Liver (tissue), 9 donors: ENCODE measurements around the gene RALGPS1. TPM values are rescaled to one million over a fixed set of nuclear protein-coding genes. Genes with fewer than 3 reads are reported as not detected.

Experiments
- DNase-seq: peaks from one replicate; pipeline ENCODE4 v3.0.0-alpha.2; 2017; ENCODE audit warnings: low spot score
- H3K27ac ChIP-seq, 2 donors: one replicate each; pipeline ENCODE4 v1.7.0; 2013; ENCODE audit warnings: inconsistent platforms in 2 of 2, low read length in 2 of 2, control low read depth in 1 of 2, low read depth in 1 of 2, mild to moderate bottlenecking in 1 of 2
- H3K27me3 ChIP-seq, 4 donors: one replicate each; pipeline versions ENCODE4 v1.6.1 to v1.7.0; 2013; ENCODE audit warnings: low read length in 3 of 4, inconsistent platforms in 1 of 4, mild to moderate bottlenecking in 1 of 4, moderate library complexity in 1 of 4; ENCODE audit not compliant: control insufficient read depth in 4 of 4, insufficient read depth in 4 of 4
- H3K36me3 ChIP-seq, 4 donors: one replicate each; pipeline versions ENCODE4 v1.6.1 to v1.7.0; 2013; ENCODE audit warnings: low read length in 3 of 4, mild to moderate bottlenecking in 3 of 4, low read depth in 1 of 4, moderate library complexity in 1 of 4; ENCODE audit not compliant: control insufficient read depth in 4 of 4, insufficient read depth in 3 of 4
- H3K4me1 ChIP-seq, 4 donors: one replicate each; pipeline versions ENCODE4 v1.6.1 to v1.7.0; 2013; ENCODE audit warnings: low read length in 3 of 4, mild to moderate bottlenecking in 3 of 4, moderate library complexity in 1 of 4; ENCODE audit not compliant: control insufficient read depth in 4 of 4, insufficient read depth in 4 of 4
- H3K4me3 ChIP-seq, 3 donors: one replicate each; pipeline versions ENCODE4 v1.6.1 to v1.7.0; 2013; ENCODE audit warnings: low read length in 3 of 3, control low read depth in 1 of 3, low read depth in 1 of 3, mild to moderate bottlenecking in 1 of 3
- H3K9ac ChIP-seq, 2 donors: one replicate each; pipeline ENCODE4 v1.7.0; 2013; ENCODE audit warnings: low read length in 2 of 2, mild to moderate bottlenecking in 2 of 2, moderate library complexity in 2 of 2, control low read depth in 1 of 2, low read depth in 1 of 2
- H3K9me3 ChIP-seq, 4 donors: one replicate each; pipeline versions ENCODE4 v1.6.1 to v1.7.0; 2013; ENCODE audit warnings: low read length in 3 of 4; ENCODE audit not compliant: control insufficient read depth in 4 of 4
- ATF3 ChIP-seq: IDR thresholded peaks from 2 replicates; pipeline ENCODE4 v1.6.1; 2016; ENCODE audit warnings: antibody characterized with exemption
- EGR1 ChIP-seq, 2 donors: IDR thresholded peaks; 2 replicates each; pipeline ENCODE4 v1.6.1; 2016 to 2018; ENCODE audit warnings: antibody characterized with exemption in 2 of 2, low read depth in 2 of 2
- FOXA1 ChIP-seq: IDR thresholded peaks from 2 replicates; pipeline ENCODE4 v1.6.1; 2016; ENCODE audit warnings: antibody characterized with exemption
- GABPA ChIP-seq, 2 donors: IDR thresholded peaks in 1 of 2; conservative IDR thresholded peaks in 1 of 2; 2 replicates each; pipeline ENCODE4 v1.6.1; 2016; ENCODE audit warnings: antibody characterized with exemption in 2 of 2, mild to moderate bottlenecking in 1 of 2, moderate library complexity in 1 of 2
- HNF4A ChIP-seq, 2 donors: conservative IDR thresholded peaks; 2 replicates each; pipeline ENCODE4 v1.6.1; 2016; ENCODE audit warnings: antibody characterized with exemption in 2 of 2, mild to moderate bottlenecking in 2 of 2
- JUND ChIP-seq, 2 donors: IDR thresholded peaks; 2 replicates each; pipeline ENCODE4 v1.6.1; 2016; ENCODE audit warnings: antibody characterized with exemption in 2 of 2
- NR2F2 ChIP-seq: IDR thresholded peaks from 2 replicates; pipeline ENCODE4 v1.6.1; 2016; ENCODE audit warnings: antibody characterized with exemption
- RAD21 ChIP-seq, 2 donors: IDR thresholded peaks; 2 replicates each; pipeline ENCODE4 v1.6.1; 2016; ENCODE audit warnings: antibody characterized with exemption in 2 of 2, mild to moderate bottlenecking in 2 of 2
- RXRA ChIP-seq, 2 donors: IDR thresholded peaks; 2 replicates each; pipeline ENCODE4 v1.6.1; 2017 to 2018; ENCODE audit warnings: antibody characterized with exemption in 2 of 2, mild to moderate bottlenecking in 1 of 2
- SP1 ChIP-seq: IDR thresholded peaks from 2 replicates; pipeline ENCODE4 v1.6.1; 2018; ENCODE audit warnings: antibody characterized with exemption, mild to moderate bottlenecking
- TAF1 ChIP-seq: conservative IDR thresholded peaks from 2 replicates; pipeline ENCODE4 v1.6.1; 2016; ENCODE audit warnings: antibody characterized with exemption, mild to moderate bottlenecking
- WGBS: extraction: QIAGEN DNeasy Blood & Tissue Kit; methylation state at CpG from one replicate; pipeline ENCODE4 v1.1.7; 2013; 5-methylcytosine and 5-hydroxymethylcytosine counted together
- polyA plus RNA-seq, 2 donors: library from polyadenylated mRNA; stranded (reverse) in 1 of 2; unstranded in 1 of 2; fragments of 200-250 nt in 1 of 2; fragments of >200 nt in 1 of 2; fragmentation: Nextera tagmentation in 1 of 2; extraction: Ambion mirVana in 1 of 2; gene quantifications; one replicate each; pipeline versions ENCODE4 v1.2.1 to v1.2.3, GENCODE V29; 2013 to 2015
- total RNA-seq, 2 donors: library from RNA; depleted of rRNA; stranded (reverse); fragments of >200 nt; gene quantifications; one replicate each; pipeline ENCODE4 v1.2.3, GENCODE V29; 2014
- TF ChIP-seq, protein P1 (sequence below): IDR thresholded peaks from 2 replicates; pipeline ENCODE4 v1.6.1; 2016; ENCODE audit warnings: antibody characterized with exemption, mild to moderate bottlenecking
- TF ChIP-seq, protein P2 (sequence below): IDR thresholded peaks from 2 replicates; pipeline ENCODE4 v1.6.1; 2016; ENCODE audit warnings: antibody characterized with exemption
- TF ChIP-seq, protein P3 (sequence below): fragments of 150-350 bp; IDR thresholded peaks from 2 replicates; pipeline ENCODE4 v1.5.1; 2017; ENCODE audit warnings: improper control_type of control experiment, low read depth, low read length; ENCODE audit not compliant: missing input control
- TF ChIP-seq, protein P4 (sequence below): IDR thresholded peaks from 2 replicates; pipeline ENCODE4 v1.6.1; 2016; ENCODE audit warnings: antibody characterized with exemption
- donor health status: healthy.
- donor health status: healthy.
- donor health status: healthy.
- donor health status: healthy.
- donor health status: healthy.

The RALGPS1 gene
- total and polyA plus RNA-seq, 4 donors, result 1.4 to 2.7 (median 2.0) TPM

DNA sequence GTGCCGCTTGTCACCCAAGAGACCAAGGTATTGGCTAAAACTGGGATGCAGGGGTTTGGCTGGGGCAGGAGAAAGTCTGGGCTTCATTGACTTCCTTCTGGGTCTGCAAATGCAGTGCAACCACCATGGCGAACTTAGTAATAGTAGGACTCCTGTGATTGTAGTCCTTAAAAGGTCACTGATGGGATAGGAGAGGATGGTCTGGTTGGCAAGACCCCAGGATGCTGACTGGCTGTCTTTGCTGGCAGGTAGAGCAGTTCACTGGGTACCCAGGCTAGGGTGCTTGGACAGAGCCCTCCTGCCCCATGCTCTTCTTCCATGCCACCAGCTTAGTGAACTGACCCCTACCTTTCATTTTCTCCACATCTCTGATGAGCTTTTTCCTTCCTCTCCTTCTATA, 170.6 kb downstream of the RALGPS1 start:
- Histone ChIP-seq H3K4me1 (no peaks in the 10 kb centered on the region), H3K9ac (no peak overlapping the region), H3K4me3 (no peak overlapping the region), H3K27ac (no peak overlapping the region), H3K27me3 (no peaks in the 10 kb centered on the region), H3K36me3 (no peaks in the 10 kb centered on the region), H3K9me3 (no peaks in the 10 kb centered on the region)
- 97% methylated on average over 2 of the region's 2 CpGs for WGBS
- TF ChIP-seq FOXA1 (no peak), GABPA (IDR thresholded peaks at IDR 0.05 in 1 of 2, conservative IDR thresholded peaks at IDR 0.05 in 1 of 2) (no peak), EGR1 (IDR thresholded peaks at IDR 0.05; ENCODE audit: low read depth in 2 of 2) (no peak), TAF1 (no peak), JUND (IDR thresholded peaks at IDR 0.05) (no peak), NR2F2 (no peak), ATF3 (no peak), HNF4A (conservative IDR thresholded peaks at IDR 0.05) (no peak), SP1 (no peak)
- TF ChIP-seq, protein P1, sequence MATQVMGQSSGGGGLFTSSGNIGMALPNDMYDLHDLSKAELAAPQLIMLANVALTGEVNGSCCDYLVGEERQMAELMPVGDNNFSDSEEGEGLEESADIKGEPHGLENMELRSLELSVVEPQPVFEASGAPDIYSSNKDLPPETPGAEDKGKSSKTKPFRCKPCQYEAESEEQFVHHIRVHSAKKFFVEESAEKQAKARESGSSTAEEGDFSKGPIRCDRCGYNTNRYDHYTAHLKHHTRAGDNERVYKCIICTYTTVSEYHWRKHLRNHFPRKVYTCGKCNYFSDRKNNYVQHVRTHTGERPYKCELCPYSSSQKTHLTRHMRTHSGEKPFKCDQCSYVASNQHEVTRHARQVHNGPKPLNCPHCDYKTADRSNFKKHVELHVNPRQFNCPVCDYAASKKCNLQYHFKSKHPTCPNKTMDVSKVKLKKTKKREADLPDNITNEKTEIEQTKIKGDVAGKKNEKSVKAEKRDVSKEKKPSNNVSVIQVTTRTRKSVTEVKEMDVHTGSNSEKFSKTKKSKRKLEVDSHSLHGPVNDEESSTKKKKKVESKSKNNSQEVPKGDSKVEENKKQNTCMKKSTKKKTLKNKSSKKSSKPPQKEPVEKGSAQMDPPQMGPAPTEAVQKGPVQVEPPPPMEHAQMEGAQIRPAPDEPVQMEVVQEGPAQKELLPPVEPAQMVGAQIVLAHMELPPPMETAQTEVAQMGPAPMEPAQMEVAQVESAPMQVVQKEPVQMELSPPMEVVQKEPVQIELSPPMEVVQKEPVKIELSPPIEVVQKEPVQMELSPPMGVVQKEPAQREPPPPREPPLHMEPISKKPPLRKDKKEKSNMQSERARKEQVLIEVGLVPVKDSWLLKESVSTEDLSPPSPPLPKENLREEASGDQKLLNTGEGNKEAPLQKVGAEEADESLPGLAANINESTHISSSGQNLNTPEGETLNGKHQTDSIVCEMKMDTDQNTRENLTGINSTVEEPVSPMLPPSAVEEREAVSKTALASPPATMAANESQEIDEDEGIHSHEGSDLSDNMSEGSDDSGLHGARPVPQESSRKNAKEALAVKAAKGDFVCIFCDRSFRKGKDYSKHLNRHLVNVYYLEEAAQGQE, result no peak
- TF ChIP-seq, protein P2, sequence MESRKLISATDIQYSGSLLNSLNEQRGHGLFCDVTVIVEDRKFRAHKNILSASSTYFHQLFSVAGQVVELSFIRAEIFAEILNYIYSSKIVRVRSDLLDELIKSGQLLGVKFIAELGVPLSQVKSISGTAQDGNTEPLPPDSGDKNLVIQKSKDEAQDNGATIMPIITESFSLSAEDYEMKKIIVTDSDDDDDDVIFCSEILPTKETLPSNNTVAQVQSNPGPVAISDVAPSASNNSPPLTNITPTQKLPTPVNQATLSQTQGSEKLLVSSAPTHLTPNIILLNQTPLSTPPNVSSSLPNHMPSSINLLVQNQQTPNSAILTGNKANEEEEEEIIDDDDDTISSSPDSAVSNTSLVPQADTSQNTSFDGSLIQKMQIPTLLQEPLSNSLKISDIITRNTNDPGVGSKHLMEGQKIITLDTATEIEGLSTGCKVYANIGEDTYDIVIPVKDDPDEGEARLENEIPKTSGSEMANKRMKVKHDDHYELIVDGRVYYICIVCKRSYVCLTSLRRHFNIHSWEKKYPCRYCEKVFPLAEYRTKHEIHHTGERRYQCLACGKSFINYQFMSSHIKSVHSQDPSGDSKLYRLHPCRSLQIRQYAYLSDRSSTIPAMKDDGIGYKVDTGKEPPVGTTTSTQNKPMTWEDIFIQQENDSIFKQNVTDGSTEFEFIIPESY, result no peak
- TF ChIP-seq, protein P3, sequence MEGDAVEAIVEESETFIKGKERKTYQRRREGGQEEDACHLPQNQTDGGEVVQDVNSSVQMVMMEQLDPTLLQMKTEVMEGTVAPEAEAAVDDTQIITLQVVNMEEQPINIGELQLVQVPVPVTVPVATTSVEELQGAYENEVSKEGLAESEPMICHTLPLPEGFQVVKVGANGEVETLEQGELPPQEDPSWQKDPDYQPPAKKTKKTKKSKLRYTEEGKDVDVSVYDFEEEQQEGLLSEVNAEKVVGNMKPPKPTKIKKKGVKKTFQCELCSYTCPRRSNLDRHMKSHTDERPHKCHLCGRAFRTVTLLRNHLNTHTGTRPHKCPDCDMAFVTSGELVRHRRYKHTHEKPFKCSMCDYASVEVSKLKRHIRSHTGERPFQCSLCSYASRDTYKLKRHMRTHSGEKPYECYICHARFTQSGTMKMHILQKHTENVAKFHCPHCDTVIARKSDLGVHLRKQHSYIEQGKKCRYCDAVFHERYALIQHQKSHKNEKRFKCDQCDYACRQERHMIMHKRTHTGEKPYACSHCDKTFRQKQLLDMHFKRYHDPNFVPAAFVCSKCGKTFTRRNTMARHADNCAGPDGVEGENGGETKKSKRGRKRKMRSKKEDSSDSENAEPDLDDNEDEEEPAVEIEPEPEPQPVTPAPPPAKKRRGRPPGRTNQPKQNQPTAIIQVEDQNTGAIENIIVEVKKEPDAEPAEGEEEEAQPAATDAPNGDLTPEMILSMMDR, result no peak
- no peak for DNase-seq

DNA sequence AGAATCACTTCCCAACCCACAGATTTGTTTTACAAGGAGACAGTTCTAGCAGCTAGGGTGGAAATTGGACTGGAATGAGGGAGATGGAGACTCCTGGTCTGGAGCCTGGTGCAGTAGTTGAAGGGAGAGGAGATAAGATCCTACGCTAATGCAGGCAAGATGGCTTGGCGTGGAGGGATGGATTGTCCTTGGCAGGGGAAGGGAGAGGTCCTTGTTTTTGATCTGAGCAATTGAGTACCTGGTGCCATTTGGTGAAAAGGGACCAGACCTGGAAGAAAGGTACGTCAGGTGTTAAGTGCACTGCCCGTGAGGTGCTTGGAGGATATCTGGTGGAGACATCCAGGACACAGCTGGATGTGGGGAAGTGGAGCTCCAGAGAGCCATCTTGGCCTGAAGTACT, 172.2 kb downstream of the RALGPS1 start:
- Histone ChIP-seq H3K9ac (no peak overlapping the region), H3K27me3 (no peaks in the 10 kb centered on the region), H3K4me1 (no peaks in the 10 kb centered on the region), H3K36me3 (no peaks in the 10 kb centered on the region), H3K9me3 (no peaks in the 10 kb centered on the region), H3K4me3 (no peak overlapping the region), H3K27ac (no peak overlapping the region)
- no peak for DNase-seq
- WGBS, result 98% methylated on average over 4 of the region's 4 CpGs
- TF ChIP-seq RXRA (IDR thresholded peaks at IDR 0.05) (no peak), JUND (IDR thresholded peaks at IDR 0.05) (no peak), TAF1 (no peak), RAD21 (IDR thresholded peaks at IDR 0.05) (no peak), HNF4A (conservative IDR thresholded peaks at IDR 0.05) (no peak), NR2F2 (no peak)
- TF ChIP-seq, protein P1, result no peak
- TF ChIP-seq, protein P3, result no peak
- TF ChIP-seq, protein P4, sequence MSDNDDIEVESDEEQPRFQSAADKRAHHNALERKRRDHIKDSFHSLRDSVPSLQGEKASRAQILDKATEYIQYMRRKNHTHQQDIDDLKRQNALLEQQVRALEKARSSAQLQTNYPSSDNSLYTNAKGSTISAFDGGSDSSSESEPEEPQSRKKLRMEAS, result no peak
- TF ChIP-seq, protein P2, result no peak
